K562 (cell line): ENCODE measurements around the gene METAP1D. TPM values are rescaled to one million over a fixed set of nuclear protein-coding genes. Genes with fewer than 3 reads are reported as not detected.

Source experiments
- BRD4 ChIP-seq: fragments of 200-600 bp; sonication (generic); IDR thresholded peaks from 2 replicates; pipeline ENCODE4 v1.6.1; 2017; ENCODE audit warnings: inconsistent platforms
- DNMT1 ChIP-seq: fragments of 450-650 bp; IDR thresholded peaks from 2 replicates; pipeline ENCODE4 v1.6.1; 2016; ENCODE audit warnings: antibody characterized with exemption, mild to moderate bottlenecking
- EP300 ChIP-seq: IDR thresholded peaks from 2 replicates; pipeline ENCODE4 v1.6.1; 2012; ENCODE audit warnings: low read length, improper control_type of control experiment
- GTF2E2 ChIP-seq: fragments of 200-800 bp; sonication (Bioruptor generic); IDR thresholded peaks from 2 replicates; pipeline ENCODE4 v1.6.1; 2016; ENCODE audit warnings: missing genetic modification characterization, missing compliant biosample characterization
- MGA ChIP-seq: fragments of 450-650 bp; IDR thresholded peaks from 2 replicates; pipeline ENCODE4 v1.6.1; 2016; ENCODE audit warnings: mild to moderate bottlenecking, moderate library complexity
- MTA3 ChIP-seq: fragments of 450-650 bp; formaldehyde crosslinking; IDR thresholded peaks from 2 replicates; pipeline ENCODE4 v1.6.1; 2017; ENCODE audit warnings: mild to moderate bottlenecking, borderline replicate concordance
- PBX2 ChIP-seq, 2 experiments: IDR thresholded peaks in 1 of 2; conservative IDR thresholded peaks in 1 of 2; 2 replicates each; pipeline ENCODE4 v1.6.1; 2016; ENCODE audit warnings: low read depth in 2 of 2, mild to moderate bottlenecking in 1 of 2, missing compliant biosample characterization in 1 of 2, missing genetic modification characterization in 1 of 2, moderate library complexity in 1 of 2
- SMAD4 ChIP-seq: fragments of 250-450 bp; sonication (Bioruptor Pico); conservative IDR thresholded peaks from 2 replicates; pipeline ENCODE4 v1.8.0; 2021; ENCODE audit warnings: inconsistent platforms, mild to moderate bottlenecking, moderate library complexity
- TARDBP ChIP-seq: fragments of 450-650 bp; IDR thresholded peaks from 2 replicates; pipeline ENCODE4 v1.6.1; 2016
- TCF3 ChIP-seq: sonication (generic); formaldehyde crosslinking; IDR thresholded peaks from 2 replicates; pipeline ENCODE4 v1.4.0; 2020; ENCODE audit warnings: mild to moderate bottlenecking, missing genetic modification reagents
- TCF7L2 ChIP-seq: fragments of 150-350 bp; IDR thresholded peaks from 2 replicates; pipeline ENCODE4 v1.6.1; 2016; ENCODE audit warnings: low read depth, mild to moderate bottlenecking, low read length, moderate library complexity
- ZC3H8 ChIP-seq: fragments of 450-650 bp; IDR thresholded peaks from 2 replicates; pipeline ENCODE4 v1.6.1; 2017
- polyA plus RNA-seq, 8 experiments: library from polyadenylated mRNA; depleted of rRNA in 4 of 8; stranded (reverse) in 5 of 8; unstranded in 3 of 8; fragments of >200 nt; fragmentation: Nextera tagmentation in 2 of 8; fragmentation: Illumina TruSeq in 1 of 8; extraction: Ambion mirVana in 2 of 8; extraction: Trizol in 1 of 8; gene quantifications; 2 replicates each; pipeline versions ENCODE4 v1.2.1 to v1.2.3, GENCODE V29; 2011 to 2014; ENCODE audit warnings: inconsistent platforms in 1 of 8, missing spikeins in 1 of 8
- total RNA-seq, 7 experiments: library from RNA; depleted of rRNA in 6 of 7; stranded (reverse); fragments of >200 nt in 6 of 7; fragmentation: Illumina TruSeq in 2 of 7; extraction: Trizol in 2 of 7; gene quantifications; 2 replicates each; pipeline versions ENCODE4 v1.2.1 to v1.2.3, GENCODE V29; 2011 to 2021; ENCODE audit warnings: low replicate concordance in 1 of 7
- TF ChIP-seq, protein P1 (sequence below): sonication (generic); formaldehyde crosslinking; IDR thresholded peaks from 2 replicates; pipeline ENCODE4 v1.8.0; 2022; ENCODE audit warnings: mild to moderate bottlenecking, missing genetic modification reagents

METAP1D gene
- total and polyA plus RNA-seq, 9 of the 15 experiments (the other 6 are each of a cell fraction or from before 2014, with no cell fraction given): 8.0 to 23.4 (median 15.7) TPM

DNA sequence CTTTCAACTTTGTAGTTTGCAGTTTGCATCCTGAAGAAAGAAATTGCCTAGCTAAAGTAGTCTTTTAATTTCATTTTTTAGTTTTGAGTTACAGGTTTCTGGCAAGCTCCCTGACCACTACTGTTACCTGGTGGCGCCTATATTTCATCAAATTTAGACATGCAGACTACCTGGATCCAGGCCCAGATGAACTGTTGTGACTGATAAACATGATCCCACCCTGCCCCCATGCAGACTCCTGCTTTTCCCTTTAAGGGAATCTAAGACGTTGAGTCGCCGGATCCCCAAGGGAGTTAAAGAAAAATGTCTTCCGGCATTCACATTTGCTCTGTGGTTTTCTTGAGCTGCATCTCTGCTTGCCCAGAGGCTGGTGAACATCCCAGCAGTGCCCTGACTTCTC is 22.2 kb downstream of the METAP1D start (continued):
- TF ChIP-seq MGA (no peak), EP300 (no peak), PBX2 (CRISPR knock-in tag; IDR thresholded peaks at IDR 0.05; ENCODE audit: low read depth) (no peak), PBX2 (tag; conservative IDR thresholded peaks at IDR 0.05; ENCODE audit: low read depth) (0 out of 2 replicates have a peak, but pooled peaks have one; percentile 15), MTA3 (no peak), TCF3 (CRISPR knock-in tag) (no peak), ZC3H8 (no peak), DNMT1 (no peak), BRD4 (no peak), SMAD4 (CRISPR knock-in tag) (0 out of 2 replicates have a peak, but pooled peaks have one; percentile 20), TARDBP (no peak), GTF2E2 (0 out of 2 replicates have a peak, but pooled peaks have one; percentile 52), TCF7L2 (no peak)
- TF ChIP-seq, protein P1, sequence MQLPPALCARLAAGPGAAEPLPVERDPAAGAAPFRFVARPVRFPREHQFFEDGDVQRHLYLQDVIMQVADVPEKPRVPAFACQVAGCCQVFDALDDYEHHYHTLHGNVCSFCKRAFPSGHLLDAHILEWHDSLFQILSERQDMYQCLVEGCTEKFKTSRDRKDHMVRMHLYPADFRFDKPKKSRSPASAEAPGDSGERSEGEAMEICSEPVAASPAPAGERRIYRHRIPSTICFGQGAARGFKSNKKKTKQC (CRISPR knock-in tag): no peak
